Measurements from ENCODE around the gene SEH1L. TPM values are rescaled to one million over a fixed set of nuclear protein-coding genes. Genes with fewer than 3 reads are reported as not detected.

The SEH1L gene
- total RNA-seq, 1 donor from 2014 or later = 48.6 TPM

DNA sequence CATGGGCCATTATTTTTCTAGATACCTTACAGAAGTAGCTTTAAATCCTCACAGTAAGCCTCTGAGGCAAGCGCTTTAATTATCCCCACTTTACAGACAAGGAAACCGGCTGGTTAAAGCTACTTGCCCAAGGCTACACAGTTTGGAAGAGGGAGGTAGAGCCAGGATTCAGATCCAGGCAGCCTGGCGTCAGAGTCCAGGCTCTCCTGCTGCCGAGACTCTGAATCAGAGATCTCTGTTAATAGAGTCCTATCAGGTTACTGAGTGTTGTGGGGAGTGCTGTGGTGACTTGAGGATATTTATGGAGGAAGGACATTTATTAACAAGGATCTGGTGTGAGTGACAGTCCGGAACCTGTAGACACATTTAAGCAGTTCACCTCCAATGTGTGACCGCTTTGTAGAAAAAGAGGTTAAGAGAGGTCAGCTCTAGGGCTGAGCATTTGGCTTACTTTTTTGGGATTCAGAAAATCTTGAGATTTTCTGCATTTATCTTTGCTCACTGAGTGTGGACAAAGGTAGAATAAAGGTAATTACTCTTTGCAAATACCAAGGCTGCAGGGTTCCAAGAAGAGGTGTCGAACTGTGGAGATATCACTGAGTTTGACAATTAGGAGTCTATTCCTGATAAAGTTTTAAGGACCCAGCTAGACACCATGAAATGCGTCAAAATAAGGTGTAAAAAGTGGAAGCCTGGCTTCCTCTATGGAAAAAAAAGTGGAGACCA, 41.7 kb downstream of the SEH1L start:
- peak overlapping the region; percentile 72 for H3K4me3 ChIP-seq
- H3K4me1 Mint-ChIP-seq = peaks cover 25% of the 10 kb centered on the region

DNA sequence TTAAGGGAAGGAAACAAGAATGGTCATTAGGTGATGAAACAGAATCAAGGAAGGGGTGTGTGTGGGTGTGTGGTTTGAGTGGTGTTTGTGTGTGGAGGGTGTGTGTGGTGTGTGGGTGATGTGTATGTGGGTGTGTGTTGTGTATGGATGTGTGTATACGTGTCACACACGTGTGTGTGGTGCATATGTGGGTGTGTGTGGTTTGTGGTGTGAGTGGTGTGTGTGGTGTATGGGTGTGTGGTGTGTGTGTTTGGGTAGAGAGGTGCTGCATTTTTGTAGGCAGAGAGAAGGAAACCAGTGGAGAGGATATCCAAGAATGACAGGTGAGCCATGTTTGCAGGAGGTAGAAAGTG, 42.3 kb downstream of the SEH1L start:
- TF ChIP-seq EZH2phosphoT487 (IDR thresholded peaks at IDR 0.05) = no peak
- TF ChIP-seq, protein P1, sequence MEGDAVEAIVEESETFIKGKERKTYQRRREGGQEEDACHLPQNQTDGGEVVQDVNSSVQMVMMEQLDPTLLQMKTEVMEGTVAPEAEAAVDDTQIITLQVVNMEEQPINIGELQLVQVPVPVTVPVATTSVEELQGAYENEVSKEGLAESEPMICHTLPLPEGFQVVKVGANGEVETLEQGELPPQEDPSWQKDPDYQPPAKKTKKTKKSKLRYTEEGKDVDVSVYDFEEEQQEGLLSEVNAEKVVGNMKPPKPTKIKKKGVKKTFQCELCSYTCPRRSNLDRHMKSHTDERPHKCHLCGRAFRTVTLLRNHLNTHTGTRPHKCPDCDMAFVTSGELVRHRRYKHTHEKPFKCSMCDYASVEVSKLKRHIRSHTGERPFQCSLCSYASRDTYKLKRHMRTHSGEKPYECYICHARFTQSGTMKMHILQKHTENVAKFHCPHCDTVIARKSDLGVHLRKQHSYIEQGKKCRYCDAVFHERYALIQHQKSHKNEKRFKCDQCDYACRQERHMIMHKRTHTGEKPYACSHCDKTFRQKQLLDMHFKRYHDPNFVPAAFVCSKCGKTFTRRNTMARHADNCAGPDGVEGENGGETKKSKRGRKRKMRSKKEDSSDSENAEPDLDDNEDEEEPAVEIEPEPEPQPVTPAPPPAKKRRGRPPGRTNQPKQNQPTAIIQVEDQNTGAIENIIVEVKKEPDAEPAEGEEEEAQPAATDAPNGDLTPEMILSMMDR (IDR thresholded peaks at IDR 0.05) = no peak
- TF ChIP-seq EZH2 (IDR thresholded peaks at IDR 0.05) = no peak
- H3K27me3 ChIP-seq = no peaks in the 10 kb centered on the region
- peaks cover 36% of the 10 kb centered on the region for H3K79me2 ChIP-seq (ENCODE audit: low read depth)
- H4K20me1 ChIP-seq (ENCODE audit: low read depth) = peaks cover 20% of the 10 kb centered on the region
- H3K4me1 ChIP-seq = peaks cover 29% of the 10 kb centered on the region
- no peak overlapping the region for H3K9ac ChIP-seq
- no peak for DNase-seq (ENCODE audit: low spot score)
- H3K4me2 ChIP-seq = peak overlapping the region; percentile 84
- H3K36me3 ChIP-seq = no peaks in the 10 kb centered on the region
- no peak overlapping the region for H2AFZ ChIP-seq (replicated peaks)
- H3F3A ChIP-seq (ENCODE audit: low read depth) = peaks cover 37% of the 10 kb centered on the region
- Mint-ChIP-seq H3K36me3 (peaks cover 3% of the 10 kb centered on the region), H3K4me1 (peaks cover 25% of the 10 kb centered on the region), H3K9me3 (no peaks in the 10 kb centered on the region), H3K27me3 (ENCODE audit: insufficient read depth, low read depth) (peaks cover 2% of the 10 kb centered on the region), H3K4me3 (peak overlapping the region; percentile 99), H3K27ac (peak overlapping the region; percentile 61)
- peak overlapping the region; percentile 72 for H3K4me3 ChIP-seq
- no peaks in the 10 kb centered on the region for H3K9me3 ChIP-seq (ENCODE audit: low read depth)
- no peak overlapping the region for H3K27ac ChIP-seq

More for the DNA sequence above, 41.7 kb downstream of the SEH1L start:
- Histone ChIP-seq H3K9ac (no peak overlapping the region), H3K27me3 (no peaks in the 10 kb centered on the region), H4K20me1 (ENCODE audit: low read depth) (peaks cover 20% of the 10 kb centered on the region), H3K4me2 (peak overlapping the region; percentile 84), H3F3A (ENCODE audit: low read depth) (peaks cover 37% of the 10 kb centered on the region), H3K27ac (peak overlapping the region; percentile 35), H3K36me3 (no peaks in the 10 kb centered on the region), H3K9me3 (ENCODE audit: low read depth) (no peaks in the 10 kb centered on the region), H3K79me2 (ENCODE audit: low read depth) (peaks cover 31% of the 10 kb centered on the region), H2AFZ (replicated peaks) (no peak overlapping the region), H3K4me1 (peaks cover 29% of the 10 kb centered on the region)
- no peak for TF ChIP-seq EZH2 (IDR thresholded peaks at IDR 0.05)
- TF ChIP-seq EZH2phosphoT487 (IDR thresholded peaks at IDR 0.05) = no peak
- TF ChIP-seq, protein P1 (IDR thresholded peaks at IDR 0.05) = no peak
- H3K36me3 Mint-ChIP-seq = peaks cover 5% of the 10 kb centered on the region
- DNase-seq (ENCODE audit: low spot score) = no peak
- H3K27ac Mint-ChIP-seq = peak overlapping the region; percentile 61
- H3K9me3 Mint-ChIP-seq = no peaks in the 10 kb centered on the region
- H3K4me3 Mint-ChIP-seq = peak overlapping the region; percentile 99
- peaks cover 2% of the 10 kb centered on the region for H3K27me3 Mint-ChIP-seq (ENCODE audit: insufficient read depth, low read depth)

GRCh38 chr18:12990641-12990966, 42.8 kb downstream of the SEH1L start:
- Mint-ChIP-seq H3K9me3 (no peaks in the 10 kb centered on the region), H3K4me1 (peaks cover 25% of the 10 kb centered on the region), H3K27ac (peak overlapping the region; percentile 61), H3K4me3 (peak overlapping the region; percentile 99), H3K27me3 (ENCODE audit: insufficient read depth, low read depth) (peaks cover 2% of the 10 kb centered on the region), H3K36me3 (no peaks in the 10 kb centered on the region)
- Histone ChIP-seq H3K36me3 (no peaks in the 10 kb centered on the region), H3K9ac (no peak overlapping the region), H2AFZ (replicated peaks) (peak overlapping the region; percentile 80), H3K79me2 (ENCODE audit: low read depth) (peaks cover 41% of the 10 kb centered on the region), H3F3A (ENCODE audit: low read depth) (peaks cover 37% of the 10 kb centered on the region), H3K9me3 (ENCODE audit: low read depth) (no peaks in the 10 kb centered on the region), H3K4me2 (peak overlapping the region; percentile 84), H3K4me1 (peaks cover 29% of the 10 kb centered on the region), H3K27me3 (no peaks in the 10 kb centered on the region), H3K4me3 (peak overlapping the region; percentile 72), H4K20me1 (ENCODE audit: low read depth) (peaks cover 20% of the 10 kb centered on the region), H3K27ac (no peak overlapping the region)
- no peak for TF ChIP-seq EZH2 (IDR thresholded peaks at IDR 0.05)
- TF ChIP-seq EZH2phosphoT487 (IDR thresholded peaks at IDR 0.05) = no peak
- TF ChIP-seq, protein P1 (IDR thresholded peaks at IDR 0.05) = no peak
- peak; percentile 79 for DNase-seq (ENCODE audit: low spot score)
